Limb (tissue), 2 donors: ENCODE measurements around the gene SLC30A2.

Source experiments
- DNase-seq, 2 donors: peaks; one replicate each; pipeline ENCODE4 v3.0.0-alpha.2; 2016; ENCODE audit errors: extremely low spot score in 2 of 2

The SLC30A2 gene

DNA sequence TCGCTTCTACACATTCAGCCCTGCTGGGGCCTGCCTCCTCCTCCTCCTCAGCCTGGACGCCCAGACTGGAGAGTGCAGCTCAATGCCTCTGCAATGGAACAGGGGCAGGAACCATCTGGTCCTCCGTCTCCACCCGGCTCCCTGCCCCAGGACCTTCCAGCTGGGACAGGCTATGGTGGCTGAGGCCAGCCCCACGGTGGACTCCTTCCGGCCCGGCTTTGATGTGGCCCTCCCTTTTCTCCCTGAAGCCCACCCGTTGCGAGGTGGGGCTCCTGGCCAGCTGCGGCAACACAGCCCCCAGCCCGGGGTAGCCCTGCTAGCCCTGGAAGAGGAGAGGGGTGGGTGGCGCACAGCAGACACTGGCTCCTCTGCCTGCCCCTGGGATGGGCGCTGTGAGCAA, 22.9 kb downstream of the SLC30A2 start:
- DNase-seq: peak in 1 of 2 donors; percentile 27

DNA sequence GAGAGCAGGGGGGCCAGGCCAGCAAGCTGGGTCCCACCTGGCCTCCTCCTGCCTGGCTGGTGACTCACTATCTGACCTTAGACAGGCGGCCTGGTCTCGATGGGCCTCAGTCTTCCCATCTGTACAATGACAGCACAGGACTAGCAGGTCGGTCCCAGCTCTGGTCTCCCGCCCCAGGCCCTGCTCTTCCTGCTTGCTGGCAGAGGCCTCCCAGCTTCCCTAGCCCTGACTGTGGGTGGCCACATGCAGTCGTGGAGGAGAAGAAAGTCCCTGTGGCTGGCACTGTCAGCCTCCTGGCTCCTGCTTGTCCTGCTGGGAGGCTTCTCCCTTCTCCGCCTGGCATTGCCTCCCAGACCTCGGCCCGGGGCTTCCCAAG, 23.5 kb downstream of the SLC30A2 start:
- no peak for DNase-seq

DNA sequence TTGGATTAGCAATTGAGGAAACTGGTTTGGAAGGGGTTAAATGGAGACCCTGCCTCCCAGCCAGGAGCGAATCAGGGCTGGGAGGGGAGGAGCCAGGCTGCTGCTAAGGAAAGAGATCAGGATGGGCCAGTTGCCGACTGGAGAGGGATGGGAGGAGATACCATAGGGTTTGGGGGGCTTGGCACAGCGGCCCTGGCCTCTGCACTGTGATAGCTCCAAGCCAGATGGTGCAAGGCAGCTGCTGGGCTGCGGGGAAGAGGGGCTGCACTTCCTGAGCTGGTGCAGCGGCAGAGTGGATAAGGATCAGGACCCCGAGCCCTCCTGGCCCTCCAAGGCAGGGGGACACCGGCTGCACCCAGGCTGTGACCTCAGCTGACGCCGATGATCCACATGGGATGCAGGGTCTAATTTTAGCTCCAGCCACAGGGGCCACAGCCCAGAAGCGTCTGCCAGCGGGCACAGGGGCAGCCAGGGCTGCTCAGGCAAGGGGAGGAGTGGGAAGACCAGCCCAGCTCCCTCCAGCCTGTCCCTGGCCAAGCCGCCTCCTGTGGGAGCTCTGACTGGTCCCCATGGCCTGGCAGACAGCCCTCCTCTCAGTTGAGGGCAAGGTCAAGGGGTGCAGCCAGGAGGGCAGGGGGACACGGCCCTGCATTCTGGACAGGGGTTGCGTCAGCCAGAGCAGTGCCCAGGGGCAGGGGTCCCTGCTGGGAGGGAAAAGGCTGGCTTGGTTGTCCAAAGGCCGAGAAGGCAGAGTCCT, 24.1 kb downstream of the SLC30A2 start, which contains the start of gene EXTL1:
TSS of gene EXTL1 (plus strand) at position 129 of the 757 bp plus-strand sequence. CDS start 872 bp downstream, outside the sequence.
- peak; percentile 79 to 89 for DNase-seq

DNA sequence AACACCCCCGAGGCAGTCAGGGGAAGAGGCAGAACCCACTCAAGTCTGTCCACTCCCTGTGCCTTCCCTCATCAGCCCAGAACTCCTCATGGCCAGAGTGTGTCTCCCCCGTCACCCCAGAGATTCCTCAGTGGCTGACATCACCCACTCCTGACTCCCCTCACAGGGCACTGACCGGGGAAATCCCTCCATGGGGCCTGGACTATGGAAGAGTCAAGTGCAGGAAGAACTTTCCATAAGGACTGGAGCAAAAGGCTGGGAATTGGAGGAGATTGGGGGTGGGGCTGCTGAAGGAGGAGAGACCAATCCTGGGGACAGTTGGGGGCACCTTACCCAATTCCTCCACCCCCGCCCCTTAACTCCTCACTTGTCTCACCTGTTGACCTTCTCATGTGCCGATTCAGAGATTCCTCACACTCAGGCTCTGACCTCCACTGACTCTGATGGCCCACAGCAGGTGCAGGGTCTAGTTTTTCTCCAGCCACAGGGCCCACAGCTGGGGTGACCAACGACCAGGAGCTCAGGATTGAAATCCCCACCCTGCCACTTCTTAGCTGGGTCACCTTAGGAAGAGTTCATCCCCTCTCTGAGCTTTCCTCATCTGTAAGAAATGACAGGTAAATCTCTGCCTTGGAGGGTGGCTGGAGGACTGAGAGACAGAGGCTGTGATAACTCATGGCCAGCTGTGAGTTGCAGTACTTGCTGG, 24.8 kb downstream of the SLC30A2 start:
- DNase-seq: no peak

DNA sequence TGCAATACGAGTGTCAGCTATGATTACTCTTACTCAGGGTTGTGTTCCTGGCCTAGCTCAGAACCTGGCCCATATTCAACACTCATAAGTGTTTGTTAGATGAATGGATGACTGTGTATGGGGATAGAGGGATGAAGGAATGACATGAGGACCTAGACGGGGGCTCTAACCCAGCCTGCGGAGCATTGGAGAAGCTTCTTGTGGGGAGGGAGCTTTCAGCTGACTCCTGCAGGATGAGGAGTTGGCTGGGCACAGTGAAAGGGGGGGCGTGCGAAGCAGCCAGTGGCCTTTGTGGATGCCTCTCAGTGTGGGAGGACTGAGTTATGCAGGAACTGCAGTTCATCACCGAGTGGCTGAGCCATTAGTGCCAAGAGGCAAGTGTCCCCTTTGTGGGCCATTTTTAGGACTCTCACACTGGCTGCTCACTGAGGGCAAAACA, 25.6 kb downstream of the SLC30A2 start:
- DNase-seq: peak in 1 of 2 donors; percentile 21

DNA sequence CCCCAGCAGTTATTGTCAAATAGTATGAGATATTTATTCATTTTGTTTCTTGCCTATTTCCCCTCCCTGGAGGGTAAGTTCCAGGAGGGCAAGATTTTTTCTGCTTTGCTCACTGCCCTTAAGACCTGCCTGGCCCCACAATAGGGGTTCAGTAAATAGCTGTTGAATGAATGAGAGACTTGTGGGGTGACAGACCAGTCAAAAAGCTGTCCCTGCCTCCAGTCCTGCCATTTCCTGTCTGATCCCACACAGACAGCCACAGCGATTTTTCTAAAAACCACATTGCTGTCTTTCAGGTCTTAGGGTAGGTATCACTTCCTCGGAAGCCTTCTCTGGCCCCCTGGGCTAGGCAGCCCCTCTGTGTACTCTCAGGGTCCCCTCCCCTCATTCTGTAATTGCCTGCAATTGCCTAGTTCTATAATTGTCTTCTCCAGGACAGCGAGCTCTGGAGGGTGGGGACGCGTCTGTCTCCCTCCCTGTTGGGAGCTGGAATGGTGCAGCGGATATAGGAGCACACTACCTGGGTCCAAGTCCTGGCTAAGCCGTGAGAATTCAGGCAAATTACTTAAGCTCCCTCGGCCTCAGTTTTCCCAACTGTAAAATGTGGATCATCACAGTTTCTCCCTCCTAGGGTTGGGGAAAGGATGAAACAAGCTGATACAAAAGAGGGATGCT, 26.1 kb downstream of the SLC30A2 start:
- DNase-seq: peak in 1 of 2 donors; percentile 20

DNA sequence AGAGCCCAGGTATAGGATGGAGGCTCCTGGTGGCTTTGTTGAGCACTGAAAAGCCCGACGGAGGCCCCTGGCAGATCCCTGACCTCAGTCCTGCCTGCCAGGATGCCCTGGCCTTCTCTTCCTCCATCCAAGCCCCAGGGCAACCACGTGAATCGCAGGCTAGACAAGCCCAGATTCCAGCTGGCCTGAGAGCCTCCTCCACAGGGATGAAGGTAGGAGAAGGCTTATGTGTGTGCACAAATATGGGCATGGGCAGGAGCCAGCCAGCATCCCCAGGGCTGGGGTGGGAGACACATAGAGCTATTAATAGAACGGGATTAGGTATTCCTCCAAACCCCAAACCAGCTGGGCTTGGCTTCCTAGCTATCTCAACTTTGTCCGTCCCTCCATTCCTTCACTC, 28.3 kb downstream of the SLC30A2 start:
- no peak for DNase-seq

DNA sequence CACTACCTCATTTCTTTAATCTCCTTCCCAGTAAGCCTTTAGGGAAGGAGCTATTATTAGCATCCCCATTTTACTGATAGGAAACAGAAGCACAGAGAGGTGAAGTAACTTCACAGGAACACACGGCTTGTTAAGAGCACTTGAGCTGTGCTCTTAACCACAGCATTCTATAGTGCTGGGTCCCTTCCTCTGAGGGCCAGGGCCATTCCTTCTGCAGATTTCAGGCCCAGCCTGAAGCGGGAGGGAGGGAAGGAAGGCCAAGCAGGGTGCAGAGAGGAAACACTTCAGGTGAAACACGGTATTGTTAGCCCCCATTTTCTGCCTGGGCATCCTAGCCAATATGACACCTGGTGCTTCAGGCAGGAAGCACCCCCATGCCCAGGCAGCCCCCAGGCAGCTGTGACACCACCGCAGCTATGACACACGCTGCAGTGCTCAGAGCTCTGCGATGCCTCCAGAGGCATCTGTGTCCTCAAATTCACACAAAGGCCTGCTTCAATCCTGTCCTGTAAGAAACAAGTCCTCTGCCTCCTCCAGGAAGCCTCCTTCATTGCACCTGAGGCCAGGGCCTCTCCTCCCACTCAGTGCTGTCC, 28.9 kb downstream of the SLC30A2 start:
- no peak for DNase-seq

DNA sequence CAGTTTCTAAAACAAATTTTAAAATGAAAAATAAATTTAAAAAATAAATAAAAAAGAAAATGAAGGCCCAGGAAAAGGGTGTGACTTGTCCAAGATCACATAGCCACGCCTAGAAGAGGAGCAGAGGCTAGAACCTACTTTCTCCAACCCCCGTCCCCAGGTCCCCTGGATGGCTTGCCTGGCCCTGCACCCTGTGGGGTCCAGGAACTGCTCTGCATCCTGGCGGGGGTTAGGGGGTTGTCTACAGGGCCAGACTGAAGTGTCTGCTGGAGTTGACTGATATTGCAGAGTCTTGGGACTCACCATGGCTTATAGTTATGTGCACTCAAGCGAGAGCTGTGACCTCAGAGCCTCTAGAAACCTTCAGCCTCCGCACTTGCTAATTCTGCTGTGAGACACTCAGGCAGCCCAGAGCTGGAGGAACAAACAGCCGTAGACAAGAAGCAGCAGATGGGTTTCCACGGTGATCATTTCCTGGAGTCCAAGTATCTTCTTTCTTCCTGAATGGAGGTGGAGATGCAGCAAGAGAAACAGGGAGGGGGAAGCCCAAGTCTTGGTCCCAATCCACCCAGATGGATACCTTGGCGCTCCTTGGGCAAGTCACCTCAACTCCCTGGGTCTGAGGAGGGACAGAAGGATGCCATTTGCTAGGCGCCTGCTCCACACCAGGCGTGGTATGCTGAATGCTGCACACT, 29.5 kb downstream of the SLC30A2 start:
- DNase-seq: no peak

DNA sequence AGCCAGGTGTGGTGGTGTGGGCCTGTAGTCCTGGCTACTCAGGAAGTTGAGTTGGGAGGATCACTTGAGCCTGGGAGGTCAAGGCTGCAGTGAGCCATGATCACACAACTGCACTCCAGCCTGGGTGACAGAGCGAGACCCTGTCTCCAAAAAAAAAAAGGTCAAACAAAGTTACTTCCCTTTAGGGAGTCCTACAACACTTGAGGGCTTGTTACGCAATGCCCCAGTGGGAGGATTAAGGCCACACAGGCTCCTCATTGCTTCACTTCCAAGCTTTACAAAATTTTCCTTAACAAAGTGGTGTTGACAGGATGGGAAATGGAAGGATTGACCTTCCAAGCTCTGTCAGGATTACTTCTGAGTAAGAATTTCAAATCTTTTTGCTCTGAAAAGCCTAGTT, 30.6 kb downstream of the SLC30A2 start:
- no peak for DNase-seq

DNA sequence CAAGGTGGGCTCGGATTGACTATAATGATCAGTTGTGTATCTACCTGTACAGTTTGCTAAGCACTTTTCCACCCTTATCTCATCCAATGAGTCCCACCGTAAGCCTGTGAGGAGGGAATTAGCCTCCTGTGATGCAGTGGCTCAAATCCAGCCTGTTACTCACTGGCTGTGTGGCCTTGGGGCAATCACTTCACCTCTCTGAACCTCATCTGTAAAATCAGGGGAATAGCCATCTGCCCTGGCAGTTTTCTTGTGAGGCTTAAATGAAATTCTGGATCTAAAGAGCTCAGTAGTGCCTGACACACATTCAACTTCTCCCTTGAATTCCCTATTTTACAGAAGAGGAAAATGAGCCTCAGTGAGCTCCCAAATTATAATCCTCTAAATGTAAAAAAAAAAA, 31.7 kb downstream of the SLC30A2 start:
- no peak for DNase-seq

DNA sequence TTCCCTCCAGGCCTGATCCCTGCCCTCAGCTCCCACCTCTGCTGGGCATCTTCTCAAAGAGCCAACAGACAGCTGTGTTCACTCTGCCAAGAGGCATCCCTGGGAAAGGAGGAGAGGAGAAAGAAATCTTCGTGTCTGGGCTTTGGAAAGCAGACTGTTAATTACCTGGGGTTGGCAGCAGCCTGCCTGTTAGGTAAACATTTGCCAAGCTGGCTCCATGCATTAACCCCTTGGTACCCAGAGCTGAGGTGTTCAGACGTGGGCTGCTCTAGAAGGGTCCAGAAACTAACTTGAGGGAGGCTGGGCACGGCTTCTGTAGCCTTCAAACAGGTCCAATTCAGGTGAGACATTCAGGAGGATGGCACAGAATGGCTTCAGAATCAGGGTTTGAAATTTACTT, 33.1 kb downstream of the SLC30A2 start:
- DNase-seq: no peak

DNA sequence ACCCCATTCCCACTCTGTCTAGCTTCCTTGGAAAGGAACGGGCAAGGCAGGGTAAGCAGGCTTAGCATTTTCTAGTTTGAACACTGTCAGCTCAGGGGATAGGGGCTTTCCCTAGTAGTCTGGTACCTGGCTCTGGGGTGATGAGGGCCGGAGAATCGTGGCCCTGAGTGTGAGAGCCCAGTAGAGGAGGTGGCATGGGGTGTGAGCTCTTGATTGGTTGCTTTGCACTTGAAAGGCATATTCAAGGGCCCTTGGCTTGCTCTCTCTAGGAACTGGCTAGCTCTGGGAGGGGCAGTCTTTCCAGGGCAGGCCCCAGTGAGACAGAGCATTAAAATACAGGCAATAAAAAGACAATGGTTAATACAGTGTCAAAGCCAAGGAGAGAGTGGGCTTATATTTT, 35.1 kb downstream of the SLC30A2 start:
- DNase-seq: no peak

DNA sequence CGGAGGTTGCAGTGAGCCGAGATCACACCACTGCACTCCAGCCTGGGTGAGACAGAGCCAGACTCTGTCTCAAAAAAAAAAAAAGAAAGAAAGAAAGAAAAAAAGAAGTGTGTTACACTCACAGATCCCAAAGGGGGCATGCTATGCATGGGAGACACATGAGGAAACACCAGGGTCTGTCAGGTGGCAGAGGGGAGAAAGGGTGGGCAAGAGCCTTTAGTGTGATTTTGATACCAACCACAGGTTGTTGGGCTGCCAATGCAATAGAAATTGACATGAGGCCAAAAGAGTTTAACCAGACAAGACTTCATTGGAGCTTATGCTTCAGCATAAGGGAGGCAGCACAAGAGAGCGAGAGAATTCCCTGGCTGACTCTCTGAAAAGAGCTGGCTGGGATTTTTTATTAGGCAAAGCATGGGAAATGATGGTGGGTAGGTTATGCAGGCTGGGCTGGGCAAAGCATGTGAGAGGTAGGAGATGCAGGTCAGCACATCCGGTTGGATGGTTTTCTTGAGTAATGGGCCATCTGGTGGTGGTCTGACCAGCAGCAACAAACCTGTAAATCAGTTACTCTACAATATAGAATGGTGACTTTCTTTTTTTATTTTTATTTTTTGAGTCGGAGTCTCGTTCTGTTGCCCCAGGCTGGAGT, 36.0 kb downstream of the SLC30A2 start:
- DNase-seq: no peak

DNA sequence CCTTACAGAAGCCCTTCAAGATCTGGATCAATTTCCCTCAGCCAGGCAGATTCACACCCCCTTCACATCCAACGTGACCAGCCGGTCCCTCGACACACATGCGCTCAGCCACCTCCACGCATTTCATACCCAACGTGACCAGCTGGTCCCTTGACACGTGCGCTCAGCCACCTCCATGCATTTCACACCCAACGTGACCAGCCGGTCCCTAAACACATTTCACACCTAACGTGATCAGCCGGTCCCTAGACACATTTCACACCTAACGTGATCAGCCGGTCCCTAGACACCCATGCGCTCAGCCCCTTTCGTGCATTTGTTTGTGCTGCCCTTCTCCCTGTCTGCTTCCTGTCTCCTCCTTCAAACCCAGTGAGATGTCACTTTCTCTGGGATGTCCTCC, 39.2 kb downstream of the SLC30A2 start:
- DNase-seq: no peak

DNA sequence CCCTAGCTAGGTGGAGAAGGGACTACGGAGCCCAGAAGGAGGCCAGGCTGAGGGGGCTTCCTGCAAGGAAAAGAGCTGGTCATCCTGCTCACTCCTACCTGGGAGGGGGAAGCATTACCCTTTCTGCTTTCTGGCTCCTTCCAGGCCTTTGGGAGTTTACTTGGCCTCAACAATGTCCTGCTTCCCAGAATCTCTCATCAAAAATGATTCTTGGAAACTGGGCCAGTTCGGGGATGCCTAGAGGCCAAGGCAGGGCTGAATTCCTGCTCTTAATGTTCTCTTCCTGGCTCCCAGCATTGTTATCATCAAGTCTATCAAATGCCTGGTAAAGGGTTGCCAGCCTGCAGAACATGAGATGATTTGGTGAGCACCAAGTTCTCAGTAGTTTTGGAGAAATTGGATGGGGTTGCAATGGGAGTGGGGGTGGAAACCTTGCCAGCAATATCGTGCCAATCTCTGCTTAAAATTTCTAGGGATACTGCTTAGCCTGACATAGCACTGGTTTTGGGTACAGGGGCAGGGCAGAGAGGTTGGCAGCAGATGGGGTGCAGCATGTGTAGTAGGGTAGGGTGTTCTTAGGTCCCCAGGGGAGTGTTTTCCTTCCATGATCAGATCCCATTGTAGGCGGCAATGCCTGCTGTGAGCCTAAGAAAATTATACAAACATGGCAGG, 40.3 kb downstream of the SLC30A2 start:
- DNase-seq: no peak

DNA sequence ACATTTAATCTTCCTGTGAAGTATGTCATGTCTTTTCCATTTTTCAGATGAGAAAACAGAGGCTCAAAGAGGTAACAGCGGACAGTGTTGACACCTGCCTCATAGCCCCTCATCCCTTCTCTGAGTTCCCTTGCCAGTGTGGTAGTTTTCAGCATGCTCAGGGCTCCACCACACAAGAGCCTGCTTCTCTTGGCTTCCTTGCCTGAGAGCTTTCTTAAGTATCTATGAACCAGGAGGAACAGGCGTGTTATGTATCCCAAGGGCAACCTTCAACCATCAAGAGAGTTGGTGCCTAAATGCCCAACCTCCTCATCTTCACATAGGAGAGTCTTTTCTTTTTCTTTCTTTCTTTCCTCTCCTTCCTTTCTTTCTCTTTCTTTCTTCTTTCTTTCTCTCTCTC, 42.2 kb downstream of the SLC30A2 start:
- no peak for DNase-seq

DNA sequence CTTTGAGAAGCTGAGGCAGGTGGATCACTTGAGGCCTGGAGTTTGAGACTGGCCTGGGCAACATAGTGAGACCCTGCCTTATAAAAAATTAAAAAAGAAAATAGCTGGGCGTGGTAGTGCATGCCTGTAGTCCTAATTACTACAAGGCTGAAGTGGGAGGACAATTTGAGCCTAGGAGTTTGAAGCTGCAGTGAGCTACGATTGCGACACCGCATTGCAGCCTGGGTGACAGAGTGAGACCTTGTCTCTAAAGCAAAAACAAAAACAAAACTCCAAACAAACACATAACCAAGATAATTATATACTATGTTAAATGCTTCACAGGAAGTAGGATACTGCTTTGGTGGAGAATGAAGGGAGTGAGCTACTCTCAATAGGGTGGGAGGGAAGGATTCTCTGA, 42.7 kb downstream of the SLC30A2 start:
- DNase-seq: no peak

DNA sequence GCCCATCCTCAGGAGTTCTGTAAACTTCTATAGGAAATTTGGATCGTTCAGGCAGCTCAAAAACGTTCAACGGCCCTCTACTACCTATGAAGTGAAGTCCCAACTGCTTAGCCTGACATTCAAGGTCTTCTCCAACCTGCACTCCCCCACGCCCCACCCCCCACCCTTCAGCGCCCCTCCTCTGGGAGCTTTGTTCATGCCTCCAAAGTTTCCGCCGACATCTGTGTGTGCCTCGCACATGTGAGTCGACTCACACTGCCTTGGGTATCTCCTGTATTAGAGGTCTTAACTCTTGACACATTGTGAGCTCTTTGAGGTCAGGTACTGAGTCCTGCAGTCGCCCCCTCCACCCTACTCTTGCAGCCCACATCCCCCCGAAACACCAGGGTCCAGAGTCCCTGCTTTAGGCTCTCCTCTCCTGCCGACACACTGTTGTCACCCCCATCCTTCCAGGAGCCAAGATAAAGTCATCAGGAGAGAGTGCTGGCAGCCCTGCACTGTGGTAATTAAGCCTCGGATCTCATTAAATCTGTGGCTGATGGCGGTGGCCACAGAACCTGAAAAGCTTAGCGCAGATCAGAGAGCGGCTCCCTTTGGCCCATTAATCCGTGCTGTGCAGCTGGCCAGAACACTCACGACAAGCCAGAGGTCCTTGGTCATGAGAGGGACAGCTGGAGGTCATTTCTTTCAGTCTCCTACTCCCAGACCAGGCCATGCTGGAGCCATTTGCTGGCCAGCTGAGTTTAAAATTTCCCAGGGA, 46.7 kb downstream of the SLC30A2 start:
- no peak for DNase-seq
